SKM-1 treated with dmso at 0.1 percent for 144 hours (cell line): ENCODE results near the gene MYO18B.

ENCODE experiments used
- DNase-seq: peaks from one replicate; lab custom pipeline; 2025; ENCODE audit not compliant: unreplicated experiment; lab: John Stamatoyannopoulos, UW

The MYO18B gene

GRCh38 chr22:25822344-25822743, 80.4 kb downstream of the MYO18B start:
- no peak for DNase-seq

- no peak for DNase-seq
These were observed 81.3 kb downstream of the MYO18B start for GRCh38 chr22:25823276-25823675.

GRCh38 chr22:25824828-25825423, 82.9 kb downstream of the MYO18B start:
- DNase-seq = no peak

GRCh38 chr22:25827415-25827814, 85.4 kb downstream of the MYO18B start:
- DNase-seq = no peak

- no peak for DNase-seq
These were observed 86.4 kb downstream of the MYO18B start for GRCh38 chr22:25828422-25828821.

GRCh38 chr22:25829237-25829636, 87.2 kb downstream of the MYO18B start:
- DNase-seq = no peak

GRCh38 chr22:25829808-25830777, 88.1 kb downstream of the MYO18B start:
- DNase-seq = no peak

GRCh38 chr22:25833091-25833490, 91.1 kb downstream of the MYO18B start:
- no peak for DNase-seq

GRCh38 chr22:25833676-25834075, 91.7 kb downstream of the MYO18B start:
- no peak for DNase-seq

GRCh38 chr22:25834490-25834889, 92.5 kb downstream of the MYO18B start:
- DNase-seq = no peak

GRCh38 chr22:25835348-25835747, 93.4 kb downstream of the MYO18B start:
- no peak for DNase-seq

- DNase-seq = no peak
These were observed 95.4 kb downstream of the MYO18B start for GRCh38 chr22:25837288-25837900.

- no peak for DNase-seq
These were observed 97.2 kb downstream of the MYO18B start for GRCh38 chr22:25838960-25839741.

- no peak for DNase-seq
These were observed 97.8 kb downstream of the MYO18B start for GRCh38 chr22:25839755-25840154.

GRCh38 chr22:25840167-25840566, 98.2 kb downstream of the MYO18B start:
- no peak for DNase-seq

GRCh38 chr22:25840891-25841290, 98.9 kb downstream of the MYO18B start:
- DNase-seq = no peak

GRCh38 chr22:25841775-25842174, 99.8 kb downstream of the MYO18B start:
- DNase-seq = no peak

GRCh38 chr22:25843660-25844405, 101.8 kb downstream of the MYO18B start:
- DNase-seq = no peak

- no peak for DNase-seq
These were observed 102.6 kb downstream of the MYO18B start for GRCh38 chr22:25844601-25845000.

- DNase-seq = no peak
These were observed 104.2 kb downstream of the MYO18B start for GRCh38 chr22:25845985-25846745.
